Keratinocyte (primary cell): ENCODE data around the gene AOPEP. TPM values are rescaled to one million over a fixed set of nuclear protein-coding genes. Genes with fewer than 3 reads are reported as not detected.

Source experiments
- DNase-seq: peaks from one replicate; pipeline ENCODE4 v3.0.0-alpha.2; 2011; ENCODE audit warnings: low read depth, missing footprints, low spot score
- FAIRE-seq: peaks from 2 replicates; lab custom pipeline; 2011; peaks lifted over from hg19 to GRCh38; lab: Jason Lieb, UNC
- H2AFZ ChIP-seq: 2 replicates; pipeline ENCODE4 v1.6.0; 2012; ENCODE audit warnings: low read length, control low read depth, inconsistent platforms; ENCODE audit not compliant: control insufficient read depth
- H3K27ac ChIP-seq: 2 replicates; pipeline ENCODE4 v1.5.1; 2011; ENCODE audit warnings: low read length; ENCODE audit not compliant: control insufficient read depth, insufficient read depth
- H3K27me3 ChIP-seq: 3 replicates; pipeline ENCODE4 v1.6.0; 2011; ENCODE audit warnings: low read length; ENCODE audit not compliant: control insufficient read depth, insufficient read depth; ENCODE audit errors: extremely low read depth
- H3K36me3 ChIP-seq, 2 experiments: 2 replicates in 1 of 2; 3 replicates in 1 of 2; pipeline ENCODE4 v1.5.1; 2011; ENCODE audit warnings: low read length in 2 of 2, mild to moderate bottlenecking in 1 of 2; ENCODE audit not compliant: control insufficient read depth in 2 of 2, insufficient read depth in 2 of 2; ENCODE audit errors: extremely low read depth in 1 of 2
- H3K4me1 ChIP-seq: 3 replicates; pipeline ENCODE4 v1.5.1; 2011; ENCODE audit warnings: low read length; ENCODE audit not compliant: control insufficient read depth, insufficient read depth; ENCODE audit errors: extremely low read depth
- H3K4me2 ChIP-seq: 3 replicates; pipeline ENCODE4 v1.6.0; 2011; ENCODE audit warnings: low read depth, low read length; ENCODE audit not compliant: control insufficient read depth, insufficient read depth; ENCODE audit errors: extremely low read depth
- H3K4me3 ChIP-seq, 3 experiments: fragments of 200-600 bp in 1 of 3; sonication (generic) in 1 of 3; 2 replicates in 2 of 3; 3 replicates in 1 of 3; pipeline ENCODE4 v1.5.1; 2011 to 2016; ENCODE audit warnings: low read length in 3 of 3, mild to moderate bottlenecking in 3 of 3, control low read depth in 2 of 3, inconsistent platforms in 1 of 3, low read depth in 1 of 3, mixed read lengths in 1 of 3, mixed run types in 1 of 3, moderate library complexity in 1 of 3; ENCODE audit not compliant: control insufficient read depth in 2 of 3, insufficient read depth in 2 of 3; ENCODE audit errors: extremely low read depth in 1 of 3
- H3K79me2 ChIP-seq: 2 replicates; pipeline ENCODE4 v1.6.0; 2012; ENCODE audit warnings: low read length; ENCODE audit not compliant: control insufficient read depth, insufficient read depth
- H3K9ac ChIP-seq: 3 replicates; pipeline ENCODE4 v1.6.0; 2011; ENCODE audit warnings: low read length; ENCODE audit not compliant: control insufficient read depth, insufficient read depth; ENCODE audit errors: extremely low read depth
- H3K9me1 ChIP-seq: 3 replicates; pipeline ENCODE4 v1.6.0; 2011; ENCODE audit warnings: low read length; ENCODE audit not compliant: control insufficient read depth, insufficient read depth; ENCODE audit errors: extremely low read depth
- H3K9me3 ChIP-seq: 2 replicates; pipeline ENCODE4 v1.5.1; 2012; ENCODE audit warnings: low read depth, low read length; ENCODE audit not compliant: control insufficient read depth
- H4K20me1 ChIP-seq: 3 replicates; pipeline ENCODE4 v1.6.0; 2011; ENCODE audit warnings: low read length; ENCODE audit not compliant: control insufficient read depth, insufficient read depth; ENCODE audit errors: extremely low read depth
- EZH2 ChIP-seq: IDR thresholded peaks from one replicate; pipeline ENCODE4 v1.6.1; 2012; ENCODE audit warnings: inconsistent platforms, mild to moderate bottlenecking, low read length, moderate library complexity
- dilution Hi-C: fragments of 300-500 bp; cut with MboI; formaldehyde crosslinking; loops from one replicate; pipeline ENCODE4 v1.7.0; 2020; ENCODE audit warnings: low sequenced_read_pairs; ENCODE audit not compliant: extremely low pct_ligation_motif_present
- polyA plus RNA-seq, 5 experiments: library from polyadenylated mRNA; depleted of rRNA in 3 of 5; stranded (reverse) in 3 of 5; stranded (forward) in 1 of 5; unstranded in 1 of 5; fragments of >200 nt; gene quantifications; 1 replicate in 1 of 5; 2 replicates in 3 of 5; 3 replicates in 1 of 5; pipeline versions ENCODE4 v1.2.1 to v1.2.3, GENCODE V29; 2011 to 2012; ENCODE audit warnings: missing spikeins in 2 of 5, low read depth in 1 of 5, low replicate concordance in 1 of 5
- TF ChIP-seq, protein P1 (sequence below), 3 experiments: IDR thresholded peaks in 1 of 3; conservative IDR thresholded peaks in 1 of 3; optimal IDR thresholded peaks in 1 of 3; 2 replicates in 2 of 3; 3 replicates in 1 of 3; pipeline versions ENCODE3 to v1.5.1; 2011; ENCODE audit warnings: low read length in 3 of 3, mild to moderate bottlenecking in 3 of 3, moderate library complexity in 2 of 3, control low read depth in 1 of 3, inconsistent platforms in 1 of 3; ENCODE audit not compliant: insufficient read depth in 2 of 3; ENCODE audit errors: extremely low read depth in 1 of 3

The AOPEP gene
- polyA plus RNA-seq, 1 donor (not counting 4 experiments of a cell fraction or from before 2014, with no cell fraction given), result 27.0 TPM

- peaks cover 79% of the 10 kb centered on the region for H3K79me2 ChIP-seq
- peaks cover 16 to 36% of the 10 kb centered on the region in 2 experiments for H3K36me3 ChIP-seq
- DNase-seq (no peak), FAIRE-seq (no peak)
- no peak overlapping the region for H3K27ac ChIP-seq
- H3K9me1 ChIP-seq, result no peaks in the 10 kb centered on the region
- peak overlapping the region; percentile 7 for H3K4me2 ChIP-seq
- no peaks in the 10 kb centered on the region for H3K27me3 ChIP-seq
- dilution Hi-C loops, result no loop called here
- TF ChIP-seq EZH2, result no peak
- TF ChIP-seq, protein P1, sequence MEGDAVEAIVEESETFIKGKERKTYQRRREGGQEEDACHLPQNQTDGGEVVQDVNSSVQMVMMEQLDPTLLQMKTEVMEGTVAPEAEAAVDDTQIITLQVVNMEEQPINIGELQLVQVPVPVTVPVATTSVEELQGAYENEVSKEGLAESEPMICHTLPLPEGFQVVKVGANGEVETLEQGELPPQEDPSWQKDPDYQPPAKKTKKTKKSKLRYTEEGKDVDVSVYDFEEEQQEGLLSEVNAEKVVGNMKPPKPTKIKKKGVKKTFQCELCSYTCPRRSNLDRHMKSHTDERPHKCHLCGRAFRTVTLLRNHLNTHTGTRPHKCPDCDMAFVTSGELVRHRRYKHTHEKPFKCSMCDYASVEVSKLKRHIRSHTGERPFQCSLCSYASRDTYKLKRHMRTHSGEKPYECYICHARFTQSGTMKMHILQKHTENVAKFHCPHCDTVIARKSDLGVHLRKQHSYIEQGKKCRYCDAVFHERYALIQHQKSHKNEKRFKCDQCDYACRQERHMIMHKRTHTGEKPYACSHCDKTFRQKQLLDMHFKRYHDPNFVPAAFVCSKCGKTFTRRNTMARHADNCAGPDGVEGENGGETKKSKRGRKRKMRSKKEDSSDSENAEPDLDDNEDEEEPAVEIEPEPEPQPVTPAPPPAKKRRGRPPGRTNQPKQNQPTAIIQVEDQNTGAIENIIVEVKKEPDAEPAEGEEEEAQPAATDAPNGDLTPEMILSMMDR (optimal IDR thresholded peaks at IDR 0.05 in 1 of 3, IDR thresholded peaks at IDR 0.05 in 1 of 3, conservative IDR thresholded peaks at IDR 0.05 in 1 of 3; ENCODE audit: extremely low read depth in 1 of 3, insufficient read depth in 2 of 3, low read length in 3 of 3), result no peak
- H2AFZ ChIP-seq, result no peak overlapping the region
- H3K9ac ChIP-seq, result no peak overlapping the region
- H3K4me1 ChIP-seq, result peaks cover 37% of the 10 kb centered on the region
- no peaks in the 10 kb centered on the region for H3K9me3 ChIP-seq
- H4K20me1 ChIP-seq, result no peaks in the 10 kb centered on the region
- H3K4me3 ChIP-seq, result no peak overlapping the region
Observed at GRCh38 chr9:95062596-95063065, 336.1 kb downstream of the AOPEP start.

- Histone ChIP-seq H3K9me3 (no peaks in the 10 kb centered on the region), H3K4me3 (no peak overlapping the region), H4K20me1 (no peaks in the 10 kb centered on the region), H3K36me3 (peaks cover 16 to 36% of the 10 kb centered on the region in 2 experiments), H2AFZ (no peak overlapping the region), H3K27ac (peak overlapping the region; percentile 29), H3K9ac (no peak overlapping the region), H3K9me1 (no peaks in the 10 kb centered on the region), H3K79me2 (peaks cover 79% of the 10 kb centered on the region), H3K27me3 (no peaks in the 10 kb centered on the region), H3K4me1 (peaks cover 40% of the 10 kb centered on the region), H3K4me2 (no peak overlapping the region)
- DNase-seq, result no peak
- dilution Hi-C loops, result no loop called here
- FAIRE-seq, result no peak
- TF ChIP-seq, protein P1 (optimal IDR thresholded peaks at IDR 0.05 in 1 of 3, IDR thresholded peaks at IDR 0.05 in 1 of 3, conservative IDR thresholded peaks at IDR 0.05 in 1 of 3; ENCODE audit: extremely low read depth in 1 of 3, insufficient read depth in 2 of 3, low read length in 3 of 3), result no peak
- TF ChIP-seq EZH2, result no peak
Observed at GRCh38 chr9:95063300-95063699, 336.8 kb downstream of the AOPEP start.
